Spleen (tissue), 11 donors: ENCODE results near the gene SCNM1. TPM values are rescaled to one million over a fixed set of nuclear protein-coding genes. Genes with fewer than 3 reads are reported as not detected.
A peak's percentile ranks its signal among the peaks of the same experiment; 100 is the strongest.

ENCODE experiments used
- DNase-seq: peaks from one replicate; pipeline ENCODE4 v3.0.0-alpha.2; 2020
- H3K27ac ChIP-seq, 8 donors: fragments of 200-600 bp; sonication (generic) in 7 of 8; 1 replicate in 4 of 8; 2 replicates in 4 of 8; pipeline versions ENCODE4 v1.5.0 to v1.8.0; 2016 to 2021; ENCODE audit warnings: inconsistent platforms in 4 of 8, mild to moderate bottlenecking in 4 of 8, moderate library complexity in 1 of 8
- H3K27me3 ChIP-seq, 7 donors: fragments of 200-600 bp; sonication (generic) in 6 of 7; replicated peaks in 1 of 7; 1 replicate in 4 of 7; 2 replicates in 3 of 7; pipeline versions ENCODE4 v1.5.0 to v1.8.0; 2016 to 2021; ENCODE audit warnings: inconsistent platforms in 3 of 7, mild to moderate bottlenecking in 1 of 7
- H3K36me3 ChIP-seq, 6 donors: fragments of 200-600 bp; sonication (generic) in 5 of 6; 1 replicate in 4 of 6; 2 replicates in 2 of 6; pipeline versions ENCODE4 v1.5.0 to v1.8.0; 2016 to 2021; ENCODE audit warnings: inconsistent platforms in 2 of 6
- H3K4me1 ChIP-seq, 6 donors: fragments of 200-600 bp; sonication (generic) in 5 of 6; 1 replicate in 3 of 6; 2 replicates in 3 of 6; pipeline versions ENCODE4 v1.5.0 to v1.8.0; 2016 to 2021; ENCODE audit warnings: inconsistent platforms in 3 of 6
- H3K4me3 ChIP-seq, 8 donors: fragments of 200-600 bp; sonication (generic) in 7 of 8; 1 replicate in 4 of 8; 2 replicates in 4 of 8; pipeline versions ENCODE4 v1.5.0 to v1.8.0; 2016 to 2021; ENCODE audit warnings: inconsistent platforms in 4 of 8, mild to moderate bottlenecking in 4 of 8, moderate library complexity in 2 of 8
- H3K9me3 ChIP-seq, 8 donors: fragments of 200-600 bp; sonication (generic) in 7 of 8; 1 replicate in 4 of 8; 2 replicates in 4 of 8; pipeline versions ENCODE4 v1.5.0 to v1.8.0; 2016 to 2021; ENCODE audit warnings: inconsistent platforms in 4 of 8
- CTCF ChIP-seq, 11 experiments: fragments of 200-600 bp in 7 of 11; fragments of 450-650 bp in 4 of 11; sonication (generic) in 4 of 11; IDR thresholded peaks in 8 of 11; conservative IDR thresholded peaks in 3 of 11; 1 replicate in 7 of 11; 2 replicates in 4 of 11; pipeline versions ENCODE4 v1.4.0 to v1.8.0; 2016 to 2021; ENCODE audit warnings: antibody characterized with exemption in 11 of 11, inconsistent platforms in 4 of 11, mild to moderate bottlenecking in 1 of 11
- POLR2A ChIP-seq, 3 donors: fragments of 450-650 bp; IDR thresholded peaks; one replicate each; pipeline ENCODE4 v1.5.1; 2017; ENCODE audit warnings: antibody characterized with exemption in 3 of 3, mild to moderate bottlenecking in 1 of 3
- POLR2AphosphoS5 ChIP-seq, 3 donors: sonication (generic); formaldehyde crosslinking; IDR thresholded peaks; one replicate each; pipeline ENCODE4 v1.5.1; 2017; ENCODE audit warnings: antibody characterized with exemption in 3 of 3
- WGBS, 5 donors: extraction: QIAGEN DNeasy Blood & Tissue Kit in 3 of 5; methylation state at CpG; one replicate each; pipeline versions ENCODE4 v1.1.5 to v1.1.7; 2013 to 2018; 5-methylcytosine and 5-hydroxymethylcytosine counted together
- intact Hi-C: fragments of 100-400 bp; cut with DNase I; formaldehyde crosslinking; loops from one replicate; pipeline ENCODE4 v1.15.0; 2023; ENCODE audit warnings: low total_unique reads
- polyA plus RNA-seq, 3 donors: library from polyadenylated mRNA; stranded (reverse); fragments of 200-250 nt; gene quantifications; one replicate each; pipeline ENCODE4 v1.2.1, GENCODE V29; 2013
- total RNA-seq, 7 donors: library from RNA; depleted of rRNA in 3 of 7; stranded (reverse); fragments of >200 nt in 3 of 7; fragmentation: NEBNext Ultra II Directional in 4 of 7; extraction: Animal tissue kit (Norgen Biotek cat#: 25700) in 4 of 7; gene quantifications; one replicate each; pipeline versions ENCODE4 v1.1.0 to v1.2.1, GENCODE V29; 2016 to 2021
- donor health status: healthy with polysubstance abuse.
- donor health status: DM: no; HTN: no; CAD: no; lungs with moderate emphysema.
- donor health status: DM: no; HTN: no; CAD: no.
- donor health status: Bipolar disorder and iron deficiency.
- donor health status: healthy.
- donor health status: DM: no; HTN: no; CAD: no.
- donor health status: DM: yes; HTN: yes; CAD: no.

Gene SCNM1
- total and polyA plus RNA-seq, 10 donors, result 36.2 to 96.2 (median 49.8) TPM

GRCh38 chr1:151164732-151165280 lies 1.1 kb upstream of the SCNM1 start:
- peaks cover 15 to 80% (median 48%) of the 10 kb centered on the region in 6 donors for H3K4me1 ChIP-seq
- intact Hi-C loops, result no loop called here
- peaks cover 0 to 81% (median 33%) of the 10 kb centered on the region in 6 donors for H3K36me3 ChIP-seq
- no peaks in the 10 kb centered on the region for H3K27me3 ChIP-seq
- H3K4me3 ChIP-seq, result peak overlapping the region; percentile 65 to 95 (median 80)
- TF ChIP-seq POLR2AphosphoS5 (IDR thresholded peaks at IDR 0.05) (no peak), POLR2A (IDR thresholded peaks at IDR 0.05) (no peak), CTCF (IDR thresholded peaks at IDR 0.05 in 8 of 11, conservative IDR thresholded peaks at IDR 0.05 in 3 of 11) (no peak)
- no peak for DNase-seq
- peak overlapping the region; percentile 74 to 93 (median 88) for H3K27ac ChIP-seq
- 53 to 70% (median 59%) methylated on average over 7 to 11 of the region's 11 CpGs for WGBS, 5 donors
- no peaks in the 10 kb centered on the region for H3K9me3 ChIP-seq

- DNase-seq, result peak; percentile 88
- intact Hi-C loops, result no loop called here
- Histone ChIP-seq H3K27me3 (no peaks in the 10 kb centered on the region), H3K9me3 (no peaks in the 10 kb centered on the region), H3K4me3 (peak overlapping the region; percentile 65 to 95 (median 80)), H3K36me3 (peaks cover 0 to 83% (median 36%) of the 10 kb centered on the region in 6 donors), H3K27ac (peak overlapping the region; percentile 74 to 93 (median 88)), H3K4me1 (peaks cover 15 to 74% (median 43%) of the 10 kb centered on the region in 6 donors)
- TF ChIP-seq CTCF (IDR thresholded peaks at IDR 0.05 in 8 of 11, conservative IDR thresholded peaks at IDR 0.05 in 3 of 11) (no peak), POLR2AphosphoS5 (IDR thresholded peaks at IDR 0.05) (no peak), POLR2A (IDR thresholded peaks at IDR 0.05) (no peak)
- WGBS, 5 donors, result 25 to 38% (median 28%) methylated on average over 15 of the region's 15 CpGs
Measured at GRCh38 chr1:151165281-151165737, 635 bp upstream of the SCNM1 start.

GRCh38 chr1:151166505-151166956 lies 587 bp downstream of the SCNM1 start:
- H3K27me3 ChIP-seq, result no peaks in the 10 kb centered on the region
- intact Hi-C loops, result no loop called here
- H3K9me3 ChIP-seq, result no peaks in the 10 kb centered on the region
- peaks cover 15 to 62% (median 39%) of the 10 kb centered on the region in 6 donors for H3K4me1 ChIP-seq
- peak overlapping the region; percentile 65 to 95 (median 80) for H3K4me3 ChIP-seq
- H3K36me3 ChIP-seq, result peaks cover 0 to 83% (median 35%) of the 10 kb centered on the region in 6 donors
- TF ChIP-seq POLR2AphosphoS5 (IDR thresholded peaks at IDR 0.05) (no peak), POLR2A (IDR thresholded peaks at IDR 0.05) (no peak), CTCF (IDR thresholded peaks at IDR 0.05 in 8 of 11, conservative IDR thresholded peaks at IDR 0.05 in 3 of 11) (no peak)
- peak overlapping the region; percentile 74 to 93 (median 88) for H3K27ac ChIP-seq
- DNase-seq, result peak; percentile 75
- 3 to 5% (median 4%) methylated on average over 15 of the region's 15 CpGs for WGBS, 5 donors

- H3K4me3 ChIP-seq, result peak overlapping the region in 7 of 8 donors; percentile 65 to 95 (median 79)
- intact Hi-C loops, result no loop called here
- TF ChIP-seq POLR2AphosphoS5 (IDR thresholded peaks at IDR 0.05) (no peak), CTCF (IDR thresholded peaks at IDR 0.05 in 8 of 11, conservative IDR thresholded peaks at IDR 0.05 in 3 of 11) (no peak), POLR2A (IDR thresholded peaks at IDR 0.05) (no peak)
Measured at GRCh38 chr1:151167116-151167515, 1.2 kb downstream of the SCNM1 start.

More at GRCh38 chr1:151167116-151167515, 1.2 kb downstream of the SCNM1 start:
- Histone ChIP-seq H3K27ac (peak overlapping the region in 3 of 8 donors; percentile 88 to 93 (median 89)), H3K9me3 (no peaks in the 10 kb centered on the region), H3K27me3 (no peaks in the 10 kb centered on the region), H3K4me1 (peaks cover 15 to 56% (median 37%) of the 10 kb centered on the region in 6 donors), H3K36me3 (peaks cover 0 to 83% (median 35%) of the 10 kb centered on the region in 6 donors)
- peak; percentile 74 for DNase-seq
- 77 to 92% (median 91%) methylated on average over 6 of the region's 6 CpGs for WGBS, 5 donors
